ENCODE data around the gene MEI4.

DNA sequence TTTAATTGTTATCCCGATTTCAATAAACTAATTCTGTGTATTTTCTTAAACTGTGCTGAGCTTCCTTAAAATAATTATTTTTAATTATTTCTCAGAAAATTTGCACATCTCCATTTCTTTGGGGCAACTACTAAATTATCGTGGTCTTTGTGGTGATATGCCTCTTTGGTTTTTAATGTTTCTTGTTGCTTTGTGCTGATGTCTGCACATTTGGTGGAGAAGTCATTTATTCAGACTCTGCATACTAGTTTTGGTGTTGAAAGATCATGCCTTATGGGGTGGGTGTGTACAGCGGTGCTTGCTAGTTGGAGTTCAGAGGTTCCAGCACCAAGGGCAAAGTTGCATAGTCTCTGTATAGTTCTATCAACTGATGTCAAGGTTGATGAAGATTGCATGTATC is 253.2 kb downstream of the MEI4 start:
- TF ChIP-seq, protein P1, sequence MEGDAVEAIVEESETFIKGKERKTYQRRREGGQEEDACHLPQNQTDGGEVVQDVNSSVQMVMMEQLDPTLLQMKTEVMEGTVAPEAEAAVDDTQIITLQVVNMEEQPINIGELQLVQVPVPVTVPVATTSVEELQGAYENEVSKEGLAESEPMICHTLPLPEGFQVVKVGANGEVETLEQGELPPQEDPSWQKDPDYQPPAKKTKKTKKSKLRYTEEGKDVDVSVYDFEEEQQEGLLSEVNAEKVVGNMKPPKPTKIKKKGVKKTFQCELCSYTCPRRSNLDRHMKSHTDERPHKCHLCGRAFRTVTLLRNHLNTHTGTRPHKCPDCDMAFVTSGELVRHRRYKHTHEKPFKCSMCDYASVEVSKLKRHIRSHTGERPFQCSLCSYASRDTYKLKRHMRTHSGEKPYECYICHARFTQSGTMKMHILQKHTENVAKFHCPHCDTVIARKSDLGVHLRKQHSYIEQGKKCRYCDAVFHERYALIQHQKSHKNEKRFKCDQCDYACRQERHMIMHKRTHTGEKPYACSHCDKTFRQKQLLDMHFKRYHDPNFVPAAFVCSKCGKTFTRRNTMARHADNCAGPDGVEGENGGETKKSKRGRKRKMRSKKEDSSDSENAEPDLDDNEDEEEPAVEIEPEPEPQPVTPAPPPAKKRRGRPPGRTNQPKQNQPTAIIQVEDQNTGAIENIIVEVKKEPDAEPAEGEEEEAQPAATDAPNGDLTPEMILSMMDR (conservative IDR thresholded peaks at IDR 0.05; ENCODE audit: low read length): no peak
- TF ChIP-seq EZH2phosphoT487 (IDR thresholded peaks at IDR 0.05; ENCODE audit: borderline replicate concordance): no peak
